Measurements from ENCODE around the gene CADPS.

CADPS gene

DNA sequence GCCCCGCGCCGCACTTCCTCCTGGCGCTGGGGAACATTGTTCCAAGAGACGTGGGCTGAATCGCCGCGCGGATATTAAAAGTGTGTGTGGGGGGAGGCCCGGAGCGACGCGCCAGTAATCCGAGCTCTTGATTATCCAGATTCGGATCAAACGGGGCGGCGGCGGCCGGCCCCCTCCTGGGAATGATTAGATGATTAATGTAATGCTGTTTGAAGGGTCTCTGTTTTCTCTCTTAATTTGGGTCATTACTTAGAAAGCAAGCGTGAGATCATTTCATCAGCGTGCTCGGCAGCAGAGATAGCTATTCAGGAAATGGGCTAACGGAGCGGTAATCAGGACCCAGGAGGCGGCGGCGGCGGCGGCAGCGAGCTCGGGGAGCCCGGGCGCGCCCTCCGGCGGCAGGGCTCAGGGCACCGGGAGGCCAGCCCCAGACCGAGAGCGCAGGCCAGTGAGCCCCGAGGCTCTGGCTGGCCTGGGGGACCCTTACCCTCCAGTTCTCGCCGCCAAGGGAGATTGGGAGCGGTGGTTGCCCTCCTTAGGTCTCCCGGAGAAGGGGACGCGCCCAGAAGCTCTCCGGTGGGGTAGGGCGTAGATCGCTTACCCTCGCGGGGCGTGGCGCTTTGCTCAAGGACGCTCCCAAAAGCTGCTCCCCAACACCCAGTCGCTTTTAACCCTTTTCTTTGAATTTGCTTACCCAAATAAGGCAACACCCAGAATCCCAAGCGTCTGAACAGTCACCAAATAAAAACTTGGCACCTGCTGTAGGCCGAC is 506.3 kb downstream of the CADPS start:
- TF ChIP-seq, protein P1, sequence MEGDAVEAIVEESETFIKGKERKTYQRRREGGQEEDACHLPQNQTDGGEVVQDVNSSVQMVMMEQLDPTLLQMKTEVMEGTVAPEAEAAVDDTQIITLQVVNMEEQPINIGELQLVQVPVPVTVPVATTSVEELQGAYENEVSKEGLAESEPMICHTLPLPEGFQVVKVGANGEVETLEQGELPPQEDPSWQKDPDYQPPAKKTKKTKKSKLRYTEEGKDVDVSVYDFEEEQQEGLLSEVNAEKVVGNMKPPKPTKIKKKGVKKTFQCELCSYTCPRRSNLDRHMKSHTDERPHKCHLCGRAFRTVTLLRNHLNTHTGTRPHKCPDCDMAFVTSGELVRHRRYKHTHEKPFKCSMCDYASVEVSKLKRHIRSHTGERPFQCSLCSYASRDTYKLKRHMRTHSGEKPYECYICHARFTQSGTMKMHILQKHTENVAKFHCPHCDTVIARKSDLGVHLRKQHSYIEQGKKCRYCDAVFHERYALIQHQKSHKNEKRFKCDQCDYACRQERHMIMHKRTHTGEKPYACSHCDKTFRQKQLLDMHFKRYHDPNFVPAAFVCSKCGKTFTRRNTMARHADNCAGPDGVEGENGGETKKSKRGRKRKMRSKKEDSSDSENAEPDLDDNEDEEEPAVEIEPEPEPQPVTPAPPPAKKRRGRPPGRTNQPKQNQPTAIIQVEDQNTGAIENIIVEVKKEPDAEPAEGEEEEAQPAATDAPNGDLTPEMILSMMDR (IDR thresholded peaks at IDR 0.05; ENCODE audit: low read depth, low read length) = peak; percentile 49; the same call in 1 of the 2 replicates
- Histone ChIP-seq H3K4me3 (ENCODE audit: low read depth, low read length) (peak overlapping the region; percentile 33), H3K9me3 (ENCODE audit: severe bottlenecking) (peaks cover 3% of the 10 kb centered on the region)

DNA sequence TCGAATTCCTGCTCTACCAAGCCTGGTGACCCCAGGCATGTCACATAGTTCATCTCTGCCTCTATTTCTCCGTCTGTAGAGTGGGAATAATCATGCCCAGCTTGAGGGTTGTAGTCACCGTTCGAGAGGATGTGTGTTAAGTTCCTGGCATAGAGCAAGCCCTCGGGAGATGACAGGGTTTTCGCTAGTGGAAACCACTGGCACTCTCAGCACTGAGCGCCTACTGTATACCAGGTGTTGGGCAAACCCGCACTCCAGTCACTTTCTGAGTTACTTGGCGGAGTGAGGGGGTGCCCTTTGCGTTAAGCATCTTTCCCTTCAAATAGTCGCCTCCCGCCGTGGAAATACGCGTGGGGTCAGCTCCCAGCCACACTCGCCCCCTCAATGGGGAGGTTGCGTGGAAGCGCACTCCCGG is 506.9 kb downstream of the CADPS start:
- Histone ChIP-seq H3K9me3 (ENCODE audit: severe bottlenecking) (peaks cover 3% of the 10 kb centered on the region), H3K27ac (no peak overlapping the region), H3K27me3 (ENCODE audit: insufficient read depth, low read depth, severe bottlenecking) (peaks cover 59% of the 10 kb centered on the region), H3K4me3 (ENCODE audit: low read depth, low read length) (no peak overlapping the region), H3K36me3 (no peaks in the 10 kb centered on the region)
- no peak for DNase-seq
- TF ChIP-seq, protein P1 (IDR thresholded peaks at IDR 0.05; ENCODE audit: low read depth, low read length) = no peak

More for the DNA sequence above, 506.3 kb downstream of the CADPS start:
- DNase-seq = no peak
- Histone ChIP-seq H3K36me3 (no peaks in the 10 kb centered on the region), H3K27me3 (ENCODE audit: insufficient read depth, low read depth, severe bottlenecking) (peaks cover 65% of the 10 kb centered on the region), H3K27ac (no peak overlapping the region)

DNA sequence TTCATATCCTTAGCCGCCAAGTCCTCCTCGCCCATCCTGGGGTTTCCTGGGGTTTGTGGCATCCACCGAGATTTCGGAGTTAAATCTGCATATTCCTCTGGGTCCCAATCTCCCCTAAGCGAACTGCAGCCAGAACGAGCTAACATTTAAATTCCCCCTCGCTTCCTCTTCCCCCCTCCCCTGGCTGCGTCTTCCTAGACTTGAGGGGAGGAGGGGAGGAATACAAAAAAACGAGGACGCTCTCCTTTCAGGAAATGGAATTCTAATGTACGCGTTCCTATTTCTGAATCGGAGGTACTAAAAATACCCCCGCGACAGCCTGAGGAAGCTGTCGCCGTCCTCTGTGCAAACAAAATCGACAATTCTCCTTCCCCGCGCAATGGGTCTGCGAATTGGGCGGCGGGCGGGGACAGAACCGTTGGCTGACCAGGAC is 507.4 kb downstream of the CADPS start:
- H3K36me3 ChIP-seq = no peaks in the 10 kb centered on the region
- H3K27ac ChIP-seq = no peak overlapping the region
- TF ChIP-seq, protein P1 (IDR thresholded peaks at IDR 0.05; ENCODE audit: low read depth, low read length) = no peak
- peaks cover 3% of the 10 kb centered on the region for H3K9me3 ChIP-seq (ENCODE audit: severe bottlenecking)
- H3K27me3 ChIP-seq (ENCODE audit: insufficient read depth, low read depth, severe bottlenecking) = peaks cover 54% of the 10 kb centered on the region
- no peak for DNase-seq
- H3K4me3 ChIP-seq (ENCODE audit: low read depth, low read length) = no peak overlapping the region

DNA sequence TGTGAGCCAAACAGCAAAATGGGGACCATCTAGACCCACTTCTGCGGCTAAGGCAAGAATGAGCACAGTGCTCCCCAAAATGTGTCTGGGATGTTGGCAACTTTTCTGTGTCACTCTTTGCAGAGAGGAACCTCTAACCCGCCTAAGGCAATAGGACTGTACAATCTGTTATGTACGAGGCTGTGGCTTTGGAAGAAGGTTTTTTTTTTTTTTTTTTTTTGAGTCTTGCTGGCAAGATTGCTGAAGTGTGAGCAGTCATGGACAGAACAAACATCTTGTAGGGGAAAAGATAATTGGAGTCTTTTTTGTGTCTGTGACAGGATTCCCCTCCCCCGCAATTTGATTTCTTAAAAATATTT is 509.1 kb downstream of the CADPS start:
- DNase-seq = no peak
- H3K27me3 ChIP-seq (ENCODE audit: insufficient read depth, low read depth, severe bottlenecking) = peaks cover 38% of the 10 kb centered on the region
- no peak overlapping the region for H3K27ac ChIP-seq
- peaks cover 3% of the 10 kb centered on the region for H3K9me3 ChIP-seq (ENCODE audit: severe bottlenecking)
- H3K36me3 ChIP-seq = no peaks in the 10 kb centered on the region
- no peak overlapping the region for H3K4me3 ChIP-seq (ENCODE audit: low read depth, low read length)
- TF ChIP-seq, protein P1 (IDR thresholded peaks at IDR 0.05; ENCODE audit: low read depth, low read length) = no peak

DNA sequence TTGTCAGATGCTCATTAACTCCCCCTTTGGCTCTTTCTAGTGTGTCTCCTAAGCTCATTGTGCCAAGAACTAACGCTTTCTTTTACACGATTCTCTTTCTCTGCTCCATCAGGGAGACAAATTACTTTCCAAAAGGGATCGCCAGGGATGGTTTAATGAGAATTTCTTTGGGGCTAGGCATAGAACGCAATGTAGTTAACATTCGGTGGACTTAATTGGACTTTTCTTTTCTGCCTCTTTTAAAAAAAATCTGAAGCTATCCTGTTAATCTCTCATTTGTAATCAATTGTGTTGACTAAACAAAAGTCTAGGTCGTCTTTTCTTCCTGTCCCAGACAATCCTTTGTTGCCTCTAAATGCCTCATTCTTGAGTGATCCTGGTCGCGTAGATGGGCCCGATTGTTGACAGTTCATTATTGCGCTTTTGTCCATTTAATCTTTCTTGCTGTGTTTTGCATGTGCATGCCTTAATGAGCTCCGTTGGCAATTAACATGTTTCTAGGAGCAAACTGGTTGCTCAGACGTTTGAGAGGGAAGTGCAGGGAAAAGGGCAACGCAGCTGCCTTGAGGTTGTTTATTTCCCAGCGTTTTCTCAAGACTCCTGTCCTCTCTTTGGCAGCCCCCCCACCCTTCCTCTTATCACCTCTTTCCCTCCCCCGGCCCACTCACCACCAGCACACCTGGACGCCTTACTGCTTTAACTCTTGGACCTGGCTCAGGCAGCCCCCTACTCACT is 509.7 kb downstream of the CADPS start:
- no peak for DNase-seq
- Histone ChIP-seq H3K27me3 (ENCODE audit: insufficient read depth, low read depth, severe bottlenecking) (peaks cover 32% of the 10 kb centered on the region), H3K36me3 (no peaks in the 10 kb centered on the region), H3K4me3 (ENCODE audit: low read depth, low read length) (no peak overlapping the region), H3K27ac (no peak overlapping the region), H3K9me3 (ENCODE audit: severe bottlenecking) (peaks cover 3% of the 10 kb centered on the region)
- TF ChIP-seq, protein P1 (IDR thresholded peaks at IDR 0.05; ENCODE audit: low read depth, low read length) = no peak

Measured in WERI-Rb-1 (cell line).